Uterus (tissue), 4 donors: Measurements from ENCODE around the gene LDAH. TPM values are rescaled to one million over a fixed set of nuclear protein-coding genes. Genes with fewer than 3 reads are reported as not detected.
A peak's percentile ranks its signal among the peaks of the same experiment; 100 is the strongest.

ENCODE experiments used
- DNase-seq, 2 donors: peaks; one replicate each; pipeline ENCODE4 v3.0.0-alpha.2; 2019 to 2020
- H3K27ac ChIP-seq, 2 donors: fragments of 200-600 bp; sonication (generic); 1 replicate in 1 of 2; 2 replicates in 1 of 2; pipeline ENCODE4 v1.5.1; 2016 to 2018
- H3K27me3 ChIP-seq, 2 donors: fragments of 200-600 bp; sonication (generic); one replicate each; pipeline ENCODE4 v1.5.1; 2018 to 2019; ENCODE audit warnings: control low read depth in 1 of 2
- H3K36me3 ChIP-seq, 2 donors: fragments of 200-600 bp; sonication (generic); one replicate each; pipeline ENCODE4 v1.5.1; 2019; ENCODE audit warnings: control low read depth in 1 of 2
- H3K4me1 ChIP-seq, 2 donors: fragments of 200-600 bp; sonication (generic); one replicate each; pipeline ENCODE4 v1.5.1; 2018 to 2019; ENCODE audit warnings: control low read depth in 1 of 2
- H3K4me3 ChIP-seq, 2 donors: fragments of 200-600 bp; sonication (generic); 1 replicate in 1 of 2; 2 replicates in 1 of 2; pipeline ENCODE4 v1.5.1; 2018 to 2019; ENCODE audit warnings: mild to moderate bottlenecking in 1 of 2
- H3K9me3 ChIP-seq, 2 donors: fragments of 200-600 bp; sonication (generic); one replicate each; pipeline ENCODE4 v1.5.1; 2019; ENCODE audit warnings: control low read depth in 1 of 2
- POLR2A ChIP-seq, 2 donors: fragments of 450-650 bp; IDR thresholded peaks; one replicate each; pipeline ENCODE4 v1.6.1; 2016; ENCODE audit warnings: antibody characterized with exemption in 2 of 2, mild to moderate bottlenecking in 1 of 2, moderate library complexity in 1 of 2
- intact Hi-C: fragments of 100-400 bp; cut with DNase I; formaldehyde crosslinking; loops from one replicate; pipeline ENCODE4 v1.15.1; 2023; ENCODE audit warnings: low total_unique reads
- total RNA-seq, 4 donors: library from RNA; depleted of rRNA in 3 of 4; stranded (reverse); fragments of >200 nt in 3 of 4; gene quantifications; one replicate each; pipeline versions ENCODE4 v1.1.0 to v1.2.4, GENCODE V29; 2014 to 2023
- TF ChIP-seq, protein P1 (sequence below), 4 experiments: fragments of 200-600 bp in 2 of 4; fragments of 450-650 bp in 2 of 4; sonication (generic) in 2 of 4; IDR thresholded peaks; one replicate each; pipeline ENCODE4 v1.5.1; 2016 to 2019; ENCODE audit warnings: antibody characterized with exemption in 4 of 4, mild to moderate bottlenecking in 2 of 4, moderate library complexity in 1 of 4
- donor health status: DM: yes; HTN: yes; CAD: no.

Gene LDAH
- total RNA-seq, 4 donors from 2014 or later, result 9.7 to 62.4 (median 19.9) TPM

DNA sequence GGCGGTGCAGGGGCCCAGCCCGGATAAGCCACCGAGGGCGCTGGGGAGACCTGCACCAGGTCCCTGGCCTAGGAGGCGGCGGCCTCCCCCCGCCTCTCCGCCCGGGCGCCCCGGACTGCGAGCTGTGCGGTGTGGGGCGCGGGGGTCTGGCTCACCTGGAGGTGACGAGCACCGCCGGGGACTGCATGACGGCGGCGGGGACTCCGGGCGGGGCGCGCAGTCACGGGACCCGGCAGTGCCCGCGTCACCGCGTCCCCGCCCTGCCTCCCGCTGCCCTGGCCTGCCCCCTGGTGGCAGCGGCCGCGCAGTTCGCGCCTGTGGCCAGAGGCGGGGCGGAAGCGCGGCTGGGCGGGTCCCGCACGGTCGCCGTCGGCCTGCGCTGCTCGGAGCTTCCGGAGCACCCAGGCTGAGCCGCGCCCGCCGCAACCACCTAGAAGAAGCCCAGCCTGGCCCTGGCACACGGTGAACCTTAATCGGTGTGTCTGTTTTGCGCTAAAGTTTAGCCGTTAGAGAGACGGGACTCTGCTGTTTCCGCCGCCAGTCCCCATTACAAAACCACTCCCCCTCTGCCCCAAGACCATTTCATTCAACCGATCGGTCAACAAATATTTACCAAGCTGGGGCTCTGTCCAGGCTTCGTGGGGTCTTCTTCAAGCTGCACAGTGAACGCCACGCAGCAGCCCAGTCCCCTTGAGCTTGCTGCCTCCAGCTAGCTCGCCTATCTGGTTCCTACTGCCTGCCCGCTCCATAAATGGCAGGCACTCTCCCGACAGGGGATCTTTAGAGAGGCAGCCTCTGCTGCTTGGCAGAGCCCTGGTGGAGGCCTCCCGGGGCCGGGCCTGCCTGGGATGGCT, 171.8 kb downstream of the LDAH start, which contains the start of gene HS1BP3:
TSS of gene HS1BP3 (minus strand) at position 222 of the 854 bp plus-strand sequence. CDS start at position 187, 35 bp downstream.
- H3K27ac ChIP-seq, result peak within 1 kb of the TSS; percentile 84 to 92
- peak within 1 kb of the TSS; percentile 78 to 97 for H3K4me3 ChIP-seq
- H3K9me3 ChIP-seq, result no peaks in the 10 kb centered on the region
- H3K36me3 ChIP-seq, result no peaks in the 10 kb centered on the region
- no peaks in the 10 kb centered on the region for H3K27me3 ChIP-seq
- H3K4me1 ChIP-seq, result peaks cover 0 to 20% of the 10 kb centered on the region in 2 donors
- intact Hi-C loops, result no loop called here
- TF ChIP-seq POLR2A (IDR thresholded peaks at IDR 0.05), result peak; percentile 87 to 96
- TF ChIP-seq, protein P1, sequence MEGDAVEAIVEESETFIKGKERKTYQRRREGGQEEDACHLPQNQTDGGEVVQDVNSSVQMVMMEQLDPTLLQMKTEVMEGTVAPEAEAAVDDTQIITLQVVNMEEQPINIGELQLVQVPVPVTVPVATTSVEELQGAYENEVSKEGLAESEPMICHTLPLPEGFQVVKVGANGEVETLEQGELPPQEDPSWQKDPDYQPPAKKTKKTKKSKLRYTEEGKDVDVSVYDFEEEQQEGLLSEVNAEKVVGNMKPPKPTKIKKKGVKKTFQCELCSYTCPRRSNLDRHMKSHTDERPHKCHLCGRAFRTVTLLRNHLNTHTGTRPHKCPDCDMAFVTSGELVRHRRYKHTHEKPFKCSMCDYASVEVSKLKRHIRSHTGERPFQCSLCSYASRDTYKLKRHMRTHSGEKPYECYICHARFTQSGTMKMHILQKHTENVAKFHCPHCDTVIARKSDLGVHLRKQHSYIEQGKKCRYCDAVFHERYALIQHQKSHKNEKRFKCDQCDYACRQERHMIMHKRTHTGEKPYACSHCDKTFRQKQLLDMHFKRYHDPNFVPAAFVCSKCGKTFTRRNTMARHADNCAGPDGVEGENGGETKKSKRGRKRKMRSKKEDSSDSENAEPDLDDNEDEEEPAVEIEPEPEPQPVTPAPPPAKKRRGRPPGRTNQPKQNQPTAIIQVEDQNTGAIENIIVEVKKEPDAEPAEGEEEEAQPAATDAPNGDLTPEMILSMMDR (IDR thresholded peaks at IDR 0.05), result peak; percentile 56 to 100 (median 98)
- DNase-seq, result peak; percentile 72 to 87

DNA sequence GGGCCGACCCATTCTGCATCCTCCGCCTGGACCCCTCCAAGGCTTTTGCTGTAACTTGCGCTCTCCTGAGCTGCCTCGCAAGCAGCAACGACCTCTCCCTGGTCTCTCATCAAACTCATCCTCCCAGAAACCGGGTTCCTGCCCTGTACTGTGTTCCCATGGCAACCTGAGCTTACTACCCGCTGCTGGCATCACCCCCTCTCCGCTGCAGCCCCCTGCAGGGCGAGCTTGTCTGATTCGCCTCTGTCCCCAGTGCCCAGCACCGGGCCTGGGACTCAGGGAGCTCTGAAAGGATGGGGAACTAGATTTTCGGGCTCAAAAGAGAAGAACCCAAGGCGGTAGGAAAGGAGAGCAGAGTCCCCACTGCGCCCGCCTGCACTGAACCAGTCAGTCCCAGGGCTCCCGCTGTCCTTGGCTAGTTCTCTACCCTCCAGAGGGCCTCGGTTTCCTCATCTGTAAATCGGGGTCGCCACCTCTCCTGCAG, 172.5 kb downstream of the LDAH start:
- no peak for TF ChIP-seq POLR2A (IDR thresholded peaks at IDR 0.05)
- TF ChIP-seq, protein P1 (IDR thresholded peaks at IDR 0.05), result no peak
- H3K4me1 ChIP-seq, result peaks cover 0 to 20% of the 10 kb centered on the region in 2 donors
- H3K27me3 ChIP-seq, result no peaks in the 10 kb centered on the region
- H3K27ac ChIP-seq, result peak overlapping the region; percentile 84 to 92
- intact Hi-C loops, result no loop called here
- no peaks in the 10 kb centered on the region for H3K36me3 ChIP-seq
- peak in 1 of 2 donors; percentile 49 for DNase-seq
- no peaks in the 10 kb centered on the region for H3K9me3 ChIP-seq
- peak overlapping the region; percentile 78 to 97 for H3K4me3 ChIP-seq

DNA sequence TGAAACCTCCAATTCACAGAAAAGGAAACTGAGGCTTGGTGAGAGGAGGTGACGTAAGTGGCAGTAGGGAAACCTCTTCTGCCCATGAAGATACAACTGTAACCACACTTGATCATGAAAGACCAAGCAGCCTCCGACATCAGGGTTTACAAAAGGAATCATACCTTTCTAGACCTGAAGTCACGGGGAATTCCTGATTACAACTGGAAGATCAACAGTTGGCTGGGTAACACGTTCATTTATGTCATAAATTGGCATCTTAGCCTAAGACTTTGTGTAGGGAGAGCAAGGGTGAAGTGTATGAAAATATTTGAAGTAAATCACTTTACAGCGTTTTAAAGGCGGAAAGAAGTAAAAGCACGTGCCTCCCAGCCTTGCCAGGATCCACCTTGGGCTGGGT, 172.9 kb downstream of the LDAH start:
- Histone ChIP-seq H3K4me1 (peaks cover 0 to 20% of the 10 kb centered on the region in 2 donors), H3K27ac (peak overlapping the region; percentile 84 to 92), H3K4me3 (peak overlapping the region; percentile 78 to 97), H3K36me3 (no peaks in the 10 kb centered on the region), H3K9me3 (no peaks in the 10 kb centered on the region), H3K27me3 (no peaks in the 10 kb centered on the region)
- TF ChIP-seq, protein P1 (IDR thresholded peaks at IDR 0.05), result no peak
- no peak for TF ChIP-seq POLR2A (IDR thresholded peaks at IDR 0.05)
- no peak for DNase-seq
- intact Hi-C loops, result no loop called here

DNA sequence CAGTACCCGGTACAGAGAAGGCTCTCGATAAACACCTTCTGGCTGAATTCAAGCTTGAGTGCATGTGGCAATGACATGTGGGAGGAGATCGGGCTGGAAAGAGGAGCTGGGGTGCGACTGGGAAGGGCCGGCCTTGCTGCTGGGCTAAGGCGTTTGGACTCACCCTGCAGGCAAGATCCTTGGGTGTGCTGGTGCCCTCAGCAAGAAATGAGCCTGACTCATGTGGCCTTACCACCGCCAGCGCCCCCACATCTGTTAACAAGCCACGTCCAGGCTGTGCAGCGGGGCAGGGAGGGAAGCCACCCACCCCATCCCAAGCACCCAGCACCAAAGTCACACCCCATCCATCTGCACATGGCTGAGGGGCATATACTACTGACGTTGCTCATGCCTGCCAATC, 173.3 kb downstream of the LDAH start:
- no peak for TF ChIP-seq POLR2A (IDR thresholded peaks at IDR 0.05)
- TF ChIP-seq, protein P1 (IDR thresholded peaks at IDR 0.05), result no peak
- Histone ChIP-seq H3K4me3 (peak overlapping the region in 1 of 2 donors; percentile 78), H3K36me3 (no peaks in the 10 kb centered on the region), H3K9me3 (no peaks in the 10 kb centered on the region), H3K27me3 (no peaks in the 10 kb centered on the region), H3K4me1 (peaks cover 0 to 20% of the 10 kb centered on the region in 2 donors), H3K27ac (no peak overlapping the region)
- intact Hi-C loops, result no loop called here
- no peak for DNase-seq

DNA sequence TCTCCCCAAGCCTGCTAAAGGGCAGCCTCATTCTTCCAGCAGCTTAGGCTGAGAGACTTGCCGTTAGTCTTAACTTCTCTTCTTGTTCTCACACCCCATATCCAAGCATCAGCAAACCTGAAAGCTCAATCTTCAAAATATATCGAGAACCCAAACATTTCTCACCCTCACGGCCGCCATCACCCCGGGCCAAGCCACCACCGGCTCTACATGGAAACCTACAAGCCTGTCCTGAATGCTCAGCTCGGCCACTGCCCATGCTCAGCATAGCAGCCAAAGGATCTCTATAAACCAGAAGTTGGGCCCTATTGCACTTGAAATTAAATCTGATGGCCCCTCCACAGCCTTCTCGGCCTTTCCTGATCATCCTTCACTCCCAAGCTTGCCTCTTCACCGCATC, 174.1 kb downstream of the LDAH start:
- no peak for DNase-seq
- TF ChIP-seq, protein P1 (IDR thresholded peaks at IDR 0.05), result no peak
- TF ChIP-seq POLR2A (IDR thresholded peaks at IDR 0.05), result no peak
- Histone ChIP-seq H3K4me1 (peaks cover 0 to 20% of the 10 kb centered on the region in 2 donors), H3K27me3 (no peaks in the 10 kb centered on the region), H3K36me3 (no peaks in the 10 kb centered on the region), H3K9me3 (no peaks in the 10 kb centered on the region), H3K27ac (no peak overlapping the region), H3K4me3 (no peak overlapping the region)
- intact Hi-C loops, result no loop called here
